HG03095 (cell line): Measurements from ENCODE around the gene ADIG.

Experiments used
- ATAC-seq: cut with Tn5 transposase; IDR thresholded peaks from one replicate; pipeline ENCODE4 v1.9.1; 2021; ENCODE audit warnings: moderate library complexity; ENCODE audit not compliant: unreplicated experiment

The ADIG gene

DNA sequence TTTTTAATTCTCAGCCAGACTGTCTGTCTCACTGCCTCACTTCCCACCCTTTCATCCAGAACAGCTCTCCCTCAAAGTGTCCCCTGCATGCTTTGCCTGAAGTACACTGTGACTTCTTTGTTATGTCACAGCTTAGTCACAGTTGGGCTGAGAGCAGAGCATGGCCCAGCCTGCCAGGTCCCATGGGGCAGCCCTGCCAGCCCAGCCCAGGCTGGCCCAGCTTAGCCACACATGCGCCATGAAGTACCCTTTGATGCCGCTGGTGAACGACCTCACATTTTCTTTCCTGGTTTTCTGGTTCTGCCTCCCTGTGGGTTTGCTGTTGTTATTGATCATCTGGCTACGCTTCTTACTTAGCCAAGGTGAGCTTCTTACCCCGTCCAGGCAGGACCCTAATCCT, at the start of gene ADIG:
Gene ADIG (plus strand): TSS at position 185 of the 400 bp plus-strand sequence. CDS start 54 bp downstream, at position 239.
- no peak for ATAC-seq

DNA sequence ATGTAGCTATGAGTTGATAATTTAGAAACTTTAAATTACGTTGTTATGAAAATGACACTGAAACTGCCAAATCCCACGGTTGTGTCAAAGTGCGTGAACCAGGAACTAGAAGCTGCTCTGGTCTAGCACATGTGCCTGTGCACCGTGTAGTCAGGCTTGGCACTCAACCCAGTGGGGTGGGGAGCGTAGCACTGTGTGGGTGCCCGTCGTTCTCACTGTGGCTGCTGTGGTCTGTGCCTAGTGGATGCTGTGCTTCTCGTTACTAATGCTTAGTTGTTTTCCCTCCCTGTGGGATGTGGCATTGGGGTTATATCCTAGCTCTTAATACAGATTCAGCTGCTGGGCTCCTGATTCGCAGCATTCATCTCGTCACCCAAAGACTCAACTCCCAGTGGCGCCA, 46.2 kb upstream of the ADIG start:
- no peak for ATAC-seq

DNA sequence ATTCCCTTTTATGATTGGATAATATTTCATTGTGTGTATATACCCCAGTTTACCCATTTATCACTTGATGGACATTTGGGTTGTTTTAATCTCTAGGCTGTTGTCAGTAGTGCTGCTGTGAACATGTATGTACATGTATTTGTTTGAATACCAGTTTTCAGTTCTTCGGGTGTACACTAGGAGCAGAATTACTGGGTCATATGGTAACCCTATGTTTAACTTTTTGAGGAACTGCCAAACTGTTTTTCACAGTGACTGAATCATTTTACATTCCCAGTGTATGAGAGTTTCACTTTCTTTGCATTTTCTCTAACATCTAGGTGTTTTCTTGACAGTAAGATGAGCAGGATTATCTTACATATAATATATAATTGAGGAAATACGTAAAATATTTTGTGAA, 44.7 kb upstream of the ADIG start:
- ATAC-seq, result no peak

- no peak for ATAC-seq
Measured at GRCh38 chr20:38537176-38537575, 43.8 kb upstream of the ADIG start.

DNA sequence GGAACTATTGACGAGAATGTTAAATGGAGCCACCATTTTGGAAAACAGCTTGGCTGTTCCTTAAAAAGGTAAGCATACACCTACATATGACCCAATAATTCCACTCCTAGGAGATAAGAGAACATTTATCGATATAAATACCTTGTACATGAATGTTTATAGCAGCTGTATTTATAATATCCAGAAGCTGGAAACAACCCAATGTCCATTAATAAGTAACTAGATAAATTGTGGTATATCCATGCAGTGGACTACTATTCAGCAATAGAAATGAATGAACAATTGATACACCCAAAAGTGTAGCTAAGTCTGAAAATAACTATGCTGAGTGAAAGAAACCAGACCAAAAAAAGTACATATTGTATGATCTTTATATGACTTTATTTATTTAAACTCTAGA, 42.2 kb upstream of the ADIG start:
- ATAC-seq, result no peak

DNA sequence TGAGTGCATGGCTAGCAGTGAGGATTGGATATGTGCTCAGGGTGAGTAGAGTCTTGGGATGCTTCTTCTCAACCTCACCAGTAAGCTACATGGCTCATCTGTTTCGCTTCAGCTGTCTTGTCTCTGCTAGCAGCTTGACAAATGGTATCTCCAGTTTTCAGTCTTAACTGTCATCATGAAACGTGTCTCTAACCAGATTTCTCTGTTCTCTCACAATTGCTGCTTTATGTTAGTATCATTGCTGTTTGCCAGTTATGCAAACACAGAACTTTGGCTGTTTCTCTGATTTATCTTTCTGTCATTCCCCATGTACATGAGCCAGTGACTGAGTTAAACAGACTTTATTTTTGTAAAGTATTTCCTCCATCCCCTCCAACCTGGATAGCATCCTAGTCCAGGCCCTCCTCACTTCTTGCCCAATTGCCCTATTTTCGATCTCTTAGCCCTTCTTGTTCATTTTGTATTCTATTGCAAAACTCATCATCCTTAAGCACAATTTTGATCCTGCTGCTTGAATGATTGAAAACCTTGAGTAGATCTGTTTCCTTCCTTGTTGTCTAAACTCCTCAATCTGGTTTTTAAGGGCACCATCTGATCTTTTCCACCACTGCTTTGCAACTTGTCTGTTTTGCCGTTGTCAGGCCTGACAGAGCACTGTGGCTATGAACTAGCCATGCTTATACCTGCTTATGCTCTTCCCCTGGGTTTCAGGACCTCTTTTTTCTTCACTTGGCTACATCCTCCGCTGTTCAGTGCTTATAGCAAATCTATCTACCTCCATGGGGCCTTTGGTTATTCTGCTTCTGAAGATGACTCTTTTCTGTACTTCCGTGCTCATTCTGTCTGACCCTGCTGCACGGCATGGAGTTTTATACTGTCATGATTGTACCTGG, 37.7 kb upstream of the ADIG start:
- ATAC-seq, result no peak

- ATAC-seq, result no peak
Measured at GRCh38 chr20:38545771-38546170, 35.2 kb upstream of the ADIG start.

DNA sequence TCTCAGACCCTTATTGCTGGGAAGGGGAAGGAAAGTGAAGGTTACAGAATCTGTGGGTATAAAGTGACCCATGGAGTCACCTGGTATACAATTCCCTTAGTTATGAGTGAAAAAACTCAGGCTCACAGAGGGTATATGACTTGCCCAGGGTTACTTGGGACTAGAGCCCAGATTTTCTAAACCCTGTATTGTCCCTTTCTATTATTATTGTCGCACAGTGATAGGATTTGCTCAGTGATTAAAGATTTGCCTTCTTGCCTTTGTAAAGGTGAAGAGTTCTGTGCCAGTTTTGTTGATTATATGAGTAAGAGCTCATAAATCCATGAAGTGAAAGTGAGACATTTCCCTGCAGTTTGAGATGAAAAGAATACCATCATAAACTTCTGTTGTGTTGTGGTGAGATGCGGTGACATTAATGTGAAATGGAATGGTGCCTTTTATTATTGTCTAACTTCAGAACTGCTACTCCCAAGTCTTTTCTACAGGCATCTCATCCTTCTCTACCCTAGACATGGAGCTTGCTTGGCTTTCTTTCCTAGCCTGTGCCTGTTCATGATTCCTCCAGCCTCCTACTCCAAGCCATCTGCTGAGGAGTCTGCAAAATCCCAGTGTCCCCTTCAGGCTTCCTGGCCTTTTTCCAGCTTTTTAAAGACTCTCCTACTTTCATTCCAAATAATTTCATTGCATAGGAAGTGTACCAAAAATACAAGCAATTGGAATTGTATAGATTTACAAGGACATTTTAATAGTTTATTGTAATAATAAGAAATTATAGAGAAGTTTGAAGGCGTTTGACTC, 33.5 kb upstream of the ADIG start:
- no peak for ATAC-seq

- no peak for ATAC-seq
Measured at GRCh38 chr20:38548356-38549083, 32.5 kb upstream of the ADIG start.

DNA sequence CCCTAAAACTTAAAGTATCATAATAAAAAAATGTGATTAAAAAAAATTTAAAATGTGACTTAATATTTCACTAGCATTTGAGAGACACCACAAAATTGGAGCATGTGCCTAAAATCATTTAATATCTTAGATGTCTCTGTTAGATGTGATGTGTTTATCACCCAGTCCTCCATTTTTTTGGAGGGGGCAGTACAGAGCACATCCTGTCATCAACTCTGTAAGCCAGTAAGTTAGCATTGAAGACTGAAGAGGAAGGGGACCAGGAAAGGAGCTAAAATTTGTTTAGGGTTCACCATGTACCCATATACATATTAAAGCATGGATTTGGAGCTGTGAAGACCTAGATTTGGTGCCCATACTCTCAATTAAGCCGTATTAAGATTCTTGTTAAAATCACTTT, 30.7 kb upstream of the ADIG start:
- ATAC-seq, result no peak

DNA sequence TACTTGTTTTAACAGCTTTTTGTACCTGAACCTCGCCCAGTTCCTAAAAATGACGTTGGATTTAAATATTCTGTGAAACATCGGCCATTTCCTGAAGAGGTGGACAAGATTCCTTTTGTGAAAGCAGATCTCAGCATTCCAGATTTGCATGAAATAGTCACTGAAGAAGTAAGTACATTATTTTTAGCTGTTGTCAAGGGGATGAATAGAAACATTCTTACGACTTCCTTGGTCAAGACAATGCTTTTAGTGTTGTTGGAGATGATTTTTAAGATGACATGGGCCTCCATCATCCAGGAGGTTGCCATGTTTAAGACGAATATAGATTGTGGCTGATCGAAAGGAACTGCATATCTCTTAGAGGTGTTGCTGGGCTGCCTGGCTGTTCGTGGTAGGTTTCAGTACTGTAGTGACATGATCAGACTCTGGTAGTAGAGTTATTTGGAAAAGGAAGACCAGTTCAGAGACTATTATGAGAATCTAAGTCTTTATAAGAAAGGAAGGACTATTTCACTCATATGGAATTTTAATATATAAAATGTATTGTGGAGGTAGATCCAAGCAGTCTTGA, 29.9 kb upstream of the ADIG start:
- ATAC-seq, result no peak

GRCh38 chr20:38554986-38555385, 26.0 kb upstream of the ADIG start:
- ATAC-seq, result no peak

DNA sequence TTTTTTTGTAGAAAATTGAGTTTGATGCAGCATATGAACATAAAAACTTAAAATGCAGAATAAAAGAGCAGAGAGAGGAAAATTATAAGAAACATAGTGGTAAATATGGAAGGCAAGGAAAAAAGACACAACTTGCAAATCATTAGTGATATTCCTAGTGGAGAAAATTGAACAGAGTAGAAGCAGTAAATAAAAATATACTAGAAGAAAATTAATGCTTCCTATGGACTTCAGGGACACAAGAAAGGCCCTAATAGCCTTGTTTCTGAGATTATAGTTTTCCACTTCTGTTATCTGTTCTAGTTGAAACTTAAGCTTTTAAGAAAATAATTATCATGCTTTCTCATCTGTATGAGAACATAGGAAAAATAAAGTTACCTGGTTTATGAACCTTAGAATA, 25.6 kb upstream of the ADIG start:
- ATAC-seq, result no peak

DNA sequence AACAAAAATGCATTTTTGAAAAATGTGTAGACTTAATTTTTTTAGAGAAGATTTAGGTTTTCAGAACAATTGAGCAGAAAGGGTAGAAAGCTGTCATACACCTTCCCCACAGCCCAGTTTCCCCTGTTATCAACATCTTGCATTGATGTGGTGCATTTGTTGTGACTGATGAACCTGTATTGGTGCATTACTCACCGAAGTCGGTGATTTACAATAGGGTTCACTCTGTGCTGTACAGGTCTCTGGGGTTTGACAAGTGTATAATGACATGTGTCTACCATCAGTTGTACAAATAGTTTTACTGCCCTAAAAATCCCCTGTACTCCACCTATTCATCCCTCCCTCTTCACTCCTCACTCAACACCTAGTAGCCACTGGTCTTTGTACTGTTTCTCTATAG, 23.8 kb upstream of the ADIG start:
- ATAC-seq, result no peak

GRCh38 chr20:38558596-38559360, 22.2 kb upstream of the ADIG start:
- ATAC-seq, result no peak

- ATAC-seq, result no peak
Measured at GRCh38 chr20:38559764-38560163, 21.2 kb upstream of the ADIG start.

- no peak for ATAC-seq
Measured at GRCh38 chr20:38563802-38564431, 17.1 kb upstream of the ADIG start.

DNA sequence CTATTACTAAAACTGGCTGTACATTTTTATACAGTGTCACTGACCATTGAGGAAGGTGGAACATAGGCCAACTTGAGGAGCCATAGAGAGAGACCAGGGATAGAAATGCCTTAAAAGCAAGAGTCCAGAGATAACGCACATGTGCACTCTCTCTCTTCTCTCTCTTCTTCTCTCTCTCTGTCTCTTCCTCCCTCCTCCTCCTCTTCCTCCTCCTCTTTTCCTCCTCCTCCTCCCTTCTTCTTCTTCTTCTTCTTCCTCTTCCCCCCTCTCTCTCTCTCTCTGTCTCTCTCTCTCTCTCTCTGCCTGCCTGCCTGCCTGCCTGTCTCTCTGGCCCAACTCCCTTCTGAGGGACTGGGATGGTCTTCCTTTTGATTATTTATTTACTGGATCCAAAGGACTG, 16.3 kb upstream of the ADIG start:
- no peak for ATAC-seq

- no peak for ATAC-seq
Measured at GRCh38 chr20:38566036-38566598, 14.9 kb upstream of the ADIG start.
